Type B pancreatic cell (in vitro differentiated cells): ENCODE data around the gene POGZ. TPM values are rescaled to one million over a fixed set of nuclear protein-coding genes. Genes with fewer than 3 reads are reported as not detected.

Experiments
- DNase-seq: peaks from one replicate; pipeline ENCODE4 v3.0.0; 2021; ENCODE audit warnings: mixed read lengths; ENCODE audit not compliant: unreplicated experiment; ENCODE audit errors: extremely low spot score
- H3K27ac Mint-ChIP-seq: 2 replicates; pipeline ENCODE4 v1.8.0; 2021; ENCODE audit warnings: mild to moderate bottlenecking, mixed read lengths
- H3K27me3 Mint-ChIP-seq: 2 replicates; pipeline ENCODE4 v1.8.0; 2021; ENCODE audit warnings: mixed read lengths
- H3K36me3 Mint-ChIP-seq: 2 replicates; pipeline ENCODE4 v1.8.0; 2021; ENCODE audit warnings: mixed read lengths
- H3K4me1 Mint-ChIP-seq: one replicate; pipeline ENCODE4 v1.8.0; 2021; ENCODE audit warnings: mixed read lengths; ENCODE audit not compliant: unreplicated experiment
- H3K4me3 Mint-ChIP-seq: 2 replicates; pipeline ENCODE4 v1.8.0; 2021; ENCODE audit warnings: mild to moderate bottlenecking, mixed read lengths
- H3K9me3 Mint-ChIP-seq: 2 replicates; pipeline ENCODE4 v1.8.0; 2021; ENCODE audit warnings: mixed read lengths
- total RNA-seq: library from RNA; stranded (reverse); gene quantifications from 2 replicates; pipeline ENCODE4 v1.2.1, GENCODE V29; 2021; ENCODE audit warnings: low replicate concordance
- TF ChIP-seq, protein P1 (sequence below): fragments of 200-600 bp; sonication (generic); conservative IDR thresholded peaks from 2 replicates; pipeline ENCODE4 v1.5.0; 2021; ENCODE audit warnings: antibody characterized with exemption, mild to moderate bottlenecking

POGZ gene
- total RNA-seq, 1 donor from 2014 or later = 126 TPM

DNA sequence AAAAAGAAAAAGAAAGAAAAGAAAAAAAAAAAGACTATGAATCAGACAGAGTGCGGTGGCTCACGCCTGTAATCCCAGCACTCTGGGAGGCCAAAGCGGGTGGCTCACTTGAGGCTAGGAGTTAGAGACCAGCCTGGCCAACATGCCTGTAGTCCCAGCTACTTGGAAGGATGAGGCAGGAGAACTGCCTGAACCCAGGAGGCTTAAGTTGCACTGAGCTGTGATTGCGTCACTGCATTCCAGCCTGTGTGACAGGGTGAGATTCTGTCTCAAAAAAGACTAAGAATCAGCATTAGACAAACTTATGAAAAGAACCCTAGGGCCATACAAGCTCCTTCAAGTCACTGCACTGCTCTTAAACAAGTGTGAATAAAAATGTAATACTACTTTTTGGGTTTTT, 43.1 kb downstream of the POGZ start:
- Mint-ChIP-seq H3K4me1 (no peaks in the 10 kb centered on the region), H3K36me3 (peaks cover 34% of the 10 kb centered on the region), H3K4me3 (no peak overlapping the region), H3K9me3 (no peaks in the 10 kb centered on the region), H3K27ac (no peak overlapping the region), H3K27me3 (no peaks in the 10 kb centered on the region)
- TF ChIP-seq, protein P1, sequence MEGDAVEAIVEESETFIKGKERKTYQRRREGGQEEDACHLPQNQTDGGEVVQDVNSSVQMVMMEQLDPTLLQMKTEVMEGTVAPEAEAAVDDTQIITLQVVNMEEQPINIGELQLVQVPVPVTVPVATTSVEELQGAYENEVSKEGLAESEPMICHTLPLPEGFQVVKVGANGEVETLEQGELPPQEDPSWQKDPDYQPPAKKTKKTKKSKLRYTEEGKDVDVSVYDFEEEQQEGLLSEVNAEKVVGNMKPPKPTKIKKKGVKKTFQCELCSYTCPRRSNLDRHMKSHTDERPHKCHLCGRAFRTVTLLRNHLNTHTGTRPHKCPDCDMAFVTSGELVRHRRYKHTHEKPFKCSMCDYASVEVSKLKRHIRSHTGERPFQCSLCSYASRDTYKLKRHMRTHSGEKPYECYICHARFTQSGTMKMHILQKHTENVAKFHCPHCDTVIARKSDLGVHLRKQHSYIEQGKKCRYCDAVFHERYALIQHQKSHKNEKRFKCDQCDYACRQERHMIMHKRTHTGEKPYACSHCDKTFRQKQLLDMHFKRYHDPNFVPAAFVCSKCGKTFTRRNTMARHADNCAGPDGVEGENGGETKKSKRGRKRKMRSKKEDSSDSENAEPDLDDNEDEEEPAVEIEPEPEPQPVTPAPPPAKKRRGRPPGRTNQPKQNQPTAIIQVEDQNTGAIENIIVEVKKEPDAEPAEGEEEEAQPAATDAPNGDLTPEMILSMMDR = no peak
- no peak for DNase-seq

DNA sequence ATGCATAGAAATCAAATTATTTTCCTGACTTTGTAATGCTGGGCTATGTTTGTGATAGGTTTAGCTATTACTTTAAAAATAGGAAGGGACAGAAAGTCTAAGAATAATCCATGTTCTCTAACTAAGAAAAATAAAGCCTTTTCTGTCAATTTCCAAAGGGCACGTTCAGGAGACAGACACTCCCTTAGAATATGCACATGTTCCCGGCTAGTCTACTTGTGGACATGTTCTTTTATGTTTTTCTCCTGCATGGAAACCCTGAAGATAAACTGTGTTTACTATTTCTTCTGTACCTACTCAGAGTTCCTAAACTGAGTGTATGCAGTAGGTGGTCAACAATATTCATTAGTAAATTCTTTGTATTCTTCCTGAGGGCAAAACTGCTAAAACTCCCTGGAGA, 47.4 kb downstream of the POGZ start:
- DNase-seq = no peak
- H3K27me3 Mint-ChIP-seq = no peaks in the 10 kb centered on the region
- no peaks in the 10 kb centered on the region for H3K4me1 Mint-ChIP-seq
- TF ChIP-seq, protein P1 = no peak
- H3K27ac Mint-ChIP-seq = no peak overlapping the region
- H3K4me3 Mint-ChIP-seq = no peak overlapping the region
- H3K9me3 Mint-ChIP-seq = no peaks in the 10 kb centered on the region
- H3K36me3 Mint-ChIP-seq = peaks cover 34% of the 10 kb centered on the region

DNA sequence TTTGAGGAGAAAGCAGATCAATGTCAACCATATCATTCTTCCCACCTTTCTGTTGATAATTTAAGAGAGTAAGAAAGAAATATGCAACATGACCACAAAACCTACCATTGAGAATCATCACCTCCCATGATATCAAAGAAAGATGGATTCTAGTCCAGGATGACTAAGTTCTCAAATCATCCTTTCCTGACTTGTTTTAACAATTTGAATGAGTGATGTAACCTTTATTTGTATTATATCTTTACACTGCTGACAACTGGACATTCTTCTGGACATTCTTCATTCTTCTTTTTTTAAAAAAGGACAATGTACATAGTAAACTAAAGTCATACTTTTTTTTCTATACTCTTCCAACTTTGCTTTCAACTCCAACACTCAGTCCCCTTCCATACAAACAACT, 50.4 kb downstream of the POGZ start:
- Mint-ChIP-seq H3K36me3 (peaks cover 26% of the 10 kb centered on the region), H3K27me3 (no peaks in the 10 kb centered on the region), H3K4me1 (no peaks in the 10 kb centered on the region), H3K9me3 (no peaks in the 10 kb centered on the region), H3K27ac (no peak overlapping the region), H3K4me3 (no peak overlapping the region)
- TF ChIP-seq, protein P1 = no peak
- DNase-seq = no peak

DNA sequence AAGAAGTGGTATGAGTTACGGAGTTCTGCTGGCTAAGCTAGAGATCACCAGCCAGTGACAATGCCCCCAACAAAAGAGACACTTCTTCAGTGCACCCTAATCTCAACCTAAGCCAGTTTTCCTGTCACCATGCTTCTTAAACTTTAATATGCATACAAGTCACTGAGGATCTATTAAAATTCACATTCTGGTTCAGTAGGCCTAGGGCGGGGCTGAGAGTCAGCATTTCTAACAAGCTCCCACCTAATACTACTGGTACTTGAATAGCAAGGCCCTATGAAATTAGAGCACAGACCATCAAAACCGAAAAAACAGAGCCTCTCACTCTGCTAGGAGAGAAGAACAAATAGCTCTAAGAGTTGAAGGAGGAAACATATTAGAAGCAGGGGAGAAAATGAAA, 52.0 kb downstream of the POGZ start:
- Mint-ChIP-seq H3K36me3 (peaks cover 27% of the 10 kb centered on the region), H3K4me1 (no peaks in the 10 kb centered on the region), H3K4me3 (no peak overlapping the region), H3K27me3 (no peaks in the 10 kb centered on the region), H3K9me3 (no peaks in the 10 kb centered on the region), H3K27ac (no peak overlapping the region)
- no peak for DNase-seq
- TF ChIP-seq, protein P1 = no peak

DNA sequence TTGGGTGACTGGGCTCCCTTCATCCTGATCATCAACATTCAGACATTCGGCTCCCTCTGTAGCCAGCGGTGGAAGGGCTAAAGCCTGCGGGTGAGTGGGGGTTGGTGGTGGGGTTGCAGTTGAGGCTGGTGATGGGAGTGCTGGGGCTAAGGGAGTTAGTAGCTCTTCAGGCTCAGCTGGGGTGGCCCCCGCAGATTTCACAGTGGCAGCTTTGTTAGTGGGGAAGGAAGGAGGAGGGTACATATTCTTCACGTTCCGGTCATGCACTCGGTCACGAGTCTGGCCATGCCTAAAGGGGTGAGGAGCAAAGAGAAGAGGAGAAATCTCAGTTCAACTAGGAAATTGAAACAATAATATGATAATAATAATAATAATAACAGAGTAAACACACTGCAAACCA, 53.1 kb downstream of the POGZ start:
- H3K4me1 Mint-ChIP-seq = peaks cover under 1% of the 10 kb centered on the region
- no peak for DNase-seq
- TF ChIP-seq, protein P1 = no peak
- H3K4me3 Mint-ChIP-seq = no peak overlapping the region
- H3K36me3 Mint-ChIP-seq = peaks cover 27% of the 10 kb centered on the region
- no peaks in the 10 kb centered on the region for H3K27me3 Mint-ChIP-seq
- no peaks in the 10 kb centered on the region for H3K9me3 Mint-ChIP-seq
- no peak overlapping the region for H3K27ac Mint-ChIP-seq
